Dermis microvascular lymphatic vessel endothelial cell (primary cell): ENCODE data around the gene PNCK. TPM values are rescaled to one million over a fixed set of nuclear protein-coding genes. Genes with fewer than 3 reads are reported as not detected.

Source experiments
- DNase-seq, 2 donors: peaks; one replicate each; pipeline versions ENCODE4 v3.0.0 to v3.0.0-alpha.2; 2010; ENCODE audit warnings: low read depth in 2 of 2
- total RNA-seq: library from RNA; depleted of rRNA; stranded (reverse); fragments of >200 nt; gene quantifications from 2 replicates; pipeline ENCODE4 v1.2.1, GENCODE V29; 2014

PNCK gene
- total RNA-seq, 1 donor from 2014 or later = not detected

DNA sequence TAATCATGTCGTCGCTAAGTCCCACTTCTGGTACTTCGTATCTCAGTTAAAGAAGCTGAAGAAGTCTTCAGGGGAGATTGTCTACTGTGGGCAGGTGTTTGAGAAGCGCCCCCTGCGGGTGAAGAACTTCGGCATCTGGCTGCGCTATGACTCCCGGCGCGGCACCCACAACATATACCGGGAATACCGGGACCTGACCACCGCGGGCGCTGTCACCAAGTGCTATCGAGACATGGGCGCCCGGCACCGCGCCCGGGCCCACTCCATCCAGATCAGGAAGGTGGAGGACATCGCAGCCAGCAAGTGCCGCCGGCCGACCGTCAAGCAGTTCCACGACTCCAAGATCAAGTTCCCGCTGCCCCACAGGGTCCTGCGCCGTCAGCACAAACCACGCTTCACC is 11.3 kb downstream of the PNCK start:
- DNase-seq = peak in 1 of 2 donors; percentile 47

DNA sequence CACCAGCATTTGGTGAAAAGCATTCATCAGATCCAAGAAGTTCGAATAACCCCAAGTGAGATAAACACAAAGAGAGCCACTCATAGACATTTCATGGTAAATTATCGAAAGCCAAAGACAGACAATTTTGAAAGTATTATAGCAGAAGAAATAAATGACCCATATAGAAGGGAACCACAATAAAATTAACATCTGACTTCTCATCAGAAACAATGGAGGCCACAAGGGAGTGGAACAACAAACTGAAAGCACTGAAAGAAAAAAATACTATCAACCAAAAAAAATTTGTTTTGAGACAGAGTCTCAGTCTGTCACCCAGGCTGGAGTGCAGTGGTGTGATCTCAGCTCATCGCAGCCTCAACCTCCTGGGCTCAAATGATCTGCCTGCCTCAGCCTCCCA is 14.3 kb downstream of the PNCK start:
- no peak for DNase-seq

DNA sequence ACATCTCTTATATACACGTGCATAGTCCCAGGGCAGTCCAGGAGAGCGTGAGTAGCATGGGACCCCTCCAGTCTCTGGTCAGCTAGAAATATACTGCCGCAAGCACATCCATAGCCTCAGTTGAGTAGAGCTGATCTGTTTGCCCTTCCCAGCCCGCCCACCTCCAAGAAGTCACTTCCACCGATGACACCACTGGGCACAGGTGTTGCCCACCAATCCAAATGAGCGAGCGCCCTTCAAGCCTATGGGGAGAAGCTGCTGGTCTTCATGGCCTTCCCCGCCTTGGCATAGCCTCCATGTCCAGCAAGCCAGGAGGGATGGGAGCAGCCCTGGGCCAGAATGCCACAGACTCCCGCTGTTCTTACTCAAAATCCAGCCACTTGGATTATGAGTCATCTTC is 16.5 kb downstream of the PNCK start:
- DNase-seq = no peak

DNA sequence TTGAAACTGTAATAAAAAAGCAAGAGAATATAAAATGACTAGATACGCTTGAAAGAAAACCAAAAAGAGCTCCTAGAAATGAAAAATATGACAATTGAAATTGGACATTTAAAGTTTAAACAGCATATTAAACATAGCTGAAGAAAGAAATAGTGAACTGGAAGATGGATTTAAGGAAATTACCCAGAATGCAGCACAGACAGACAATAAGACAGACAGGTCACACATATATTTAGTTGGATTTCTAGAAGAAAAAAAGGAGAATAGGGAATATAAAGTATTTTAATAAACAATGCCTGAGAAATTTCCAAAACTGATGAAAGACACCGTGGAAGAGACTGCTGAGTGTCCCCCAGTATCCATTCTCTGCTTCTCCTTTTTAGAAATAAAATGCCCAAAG is 20.1 kb downstream of the PNCK start:
- no peak for DNase-seq

DNA sequence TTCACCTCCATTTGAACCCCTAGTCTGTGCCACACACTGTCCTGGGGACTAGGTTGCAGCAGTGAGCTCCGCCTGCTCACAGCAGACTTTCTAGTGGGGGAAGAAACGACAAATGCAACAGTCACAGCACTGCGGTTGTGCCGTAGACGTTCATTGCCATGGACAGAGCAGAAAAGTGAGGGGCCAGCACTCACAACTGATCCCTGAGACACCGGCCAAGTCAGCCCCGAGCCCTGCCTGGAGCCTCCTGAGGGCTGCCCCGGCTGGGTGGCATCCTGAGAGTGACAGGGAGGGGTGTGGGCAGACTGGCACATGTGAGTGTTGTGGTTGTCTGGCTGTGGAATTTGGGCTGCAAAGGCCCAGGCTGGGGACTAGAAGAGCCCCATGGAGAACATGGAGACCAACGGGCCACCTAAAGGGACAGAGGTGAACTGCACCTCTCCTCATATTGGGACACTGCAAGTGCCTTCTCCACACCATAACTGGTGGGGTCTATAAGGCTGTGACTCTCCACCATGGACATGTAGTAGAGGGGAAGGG is 22.0 kb downstream of the PNCK start:
- DNase-seq = no peak

DNA sequence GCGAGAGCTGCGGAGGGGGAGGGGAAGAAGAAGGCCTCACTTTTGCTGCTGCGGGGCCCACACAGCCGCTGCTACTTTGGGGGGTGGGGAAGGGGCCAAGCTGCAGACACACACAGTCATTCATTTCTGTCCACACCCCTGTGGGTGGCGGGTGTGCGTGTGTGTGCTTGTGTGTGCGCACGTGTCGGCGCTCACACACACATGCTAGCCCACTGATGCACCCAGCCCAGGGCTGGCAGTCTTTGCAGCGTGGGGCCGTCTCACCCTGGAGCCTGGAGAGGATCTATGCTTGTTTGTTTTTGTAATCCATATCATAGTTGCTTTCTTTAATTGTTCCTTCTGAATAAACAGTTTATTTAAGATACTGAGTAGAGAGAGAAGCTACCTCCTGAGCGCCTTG is 22.7 kb downstream of the PNCK start:
- DNase-seq = no peak

DNA sequence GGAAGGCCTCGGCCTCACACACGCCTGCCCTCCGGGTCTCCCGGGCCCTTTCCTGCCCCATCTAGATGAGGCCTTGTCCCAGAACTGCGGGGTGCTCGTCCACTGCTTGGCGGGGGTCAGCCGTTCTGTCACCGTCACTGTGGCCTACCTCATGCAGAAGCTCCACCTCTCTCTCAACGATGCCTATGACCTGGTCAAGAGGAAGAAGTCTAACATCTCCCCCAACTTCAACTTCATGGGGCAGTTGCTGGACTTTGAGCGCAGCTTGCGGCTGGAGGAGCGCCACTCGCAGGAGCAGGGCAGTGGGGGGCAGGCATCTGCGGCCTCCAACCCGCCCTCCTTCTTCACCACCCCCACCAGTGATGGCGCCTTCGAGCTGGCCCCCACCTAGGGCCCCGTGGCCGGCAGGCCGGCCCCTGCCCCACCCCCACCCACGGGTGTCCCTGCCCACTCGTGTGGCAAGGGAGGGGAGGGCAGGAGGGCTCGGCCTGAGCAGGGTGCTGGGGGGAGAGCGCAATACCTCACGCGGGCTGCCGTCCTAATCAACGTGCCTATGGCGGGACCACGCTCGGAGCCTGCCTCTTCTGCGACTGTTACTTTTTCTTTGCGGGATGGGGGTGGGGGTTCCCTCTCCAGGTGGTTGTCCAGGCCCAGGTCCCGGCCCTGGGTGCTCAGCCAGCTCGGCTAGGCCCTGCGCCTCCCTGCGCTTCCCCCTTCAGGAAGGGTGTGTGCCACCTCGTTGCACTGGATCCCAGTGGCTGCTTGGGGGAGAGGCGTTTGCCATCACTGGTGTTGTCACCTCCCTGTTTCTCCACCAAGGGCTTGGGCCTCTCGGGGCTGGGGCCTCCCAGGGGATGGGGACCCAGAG is 23.5 kb downstream of the PNCK start:
- DNase-seq = no peak

DNA sequence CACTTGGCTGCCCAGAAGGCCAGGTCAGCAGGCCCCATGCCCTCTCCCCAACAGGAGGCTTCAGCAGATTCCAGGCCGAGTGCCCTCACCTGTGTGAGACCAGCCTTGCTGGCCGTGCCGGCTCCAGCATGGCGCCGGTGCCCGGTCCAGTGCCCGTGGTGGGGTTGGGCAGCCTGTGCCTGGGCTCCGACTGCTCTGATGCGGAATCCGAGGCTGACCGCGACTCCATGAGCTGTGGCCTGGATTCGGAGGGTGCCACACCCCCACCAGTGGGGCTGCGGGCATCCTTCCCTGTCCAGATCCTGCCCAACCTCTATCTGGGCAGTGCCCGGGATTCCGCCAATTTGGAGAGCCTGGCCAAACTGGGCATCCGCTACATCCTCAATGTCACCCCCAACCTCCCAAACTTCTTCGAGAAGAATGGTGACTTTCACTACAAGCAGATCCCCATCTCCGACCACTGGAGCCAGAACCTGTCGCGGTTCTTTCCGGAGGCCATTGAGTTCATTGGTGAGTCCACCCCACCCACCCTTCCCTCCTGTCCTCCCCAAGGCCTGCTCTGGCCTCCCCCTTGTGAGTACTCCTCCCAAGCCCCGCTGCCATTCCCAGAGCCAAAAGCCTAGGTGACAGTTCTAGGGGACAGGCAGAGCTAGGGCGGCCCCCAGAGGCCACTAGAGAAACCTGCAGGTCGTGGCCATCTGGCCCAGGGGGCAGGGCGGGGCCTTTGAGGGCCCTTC is 24.3 kb downstream of the PNCK start:
- DNase-seq = peak in 1 of 2 donors; percentile 38

DNA sequence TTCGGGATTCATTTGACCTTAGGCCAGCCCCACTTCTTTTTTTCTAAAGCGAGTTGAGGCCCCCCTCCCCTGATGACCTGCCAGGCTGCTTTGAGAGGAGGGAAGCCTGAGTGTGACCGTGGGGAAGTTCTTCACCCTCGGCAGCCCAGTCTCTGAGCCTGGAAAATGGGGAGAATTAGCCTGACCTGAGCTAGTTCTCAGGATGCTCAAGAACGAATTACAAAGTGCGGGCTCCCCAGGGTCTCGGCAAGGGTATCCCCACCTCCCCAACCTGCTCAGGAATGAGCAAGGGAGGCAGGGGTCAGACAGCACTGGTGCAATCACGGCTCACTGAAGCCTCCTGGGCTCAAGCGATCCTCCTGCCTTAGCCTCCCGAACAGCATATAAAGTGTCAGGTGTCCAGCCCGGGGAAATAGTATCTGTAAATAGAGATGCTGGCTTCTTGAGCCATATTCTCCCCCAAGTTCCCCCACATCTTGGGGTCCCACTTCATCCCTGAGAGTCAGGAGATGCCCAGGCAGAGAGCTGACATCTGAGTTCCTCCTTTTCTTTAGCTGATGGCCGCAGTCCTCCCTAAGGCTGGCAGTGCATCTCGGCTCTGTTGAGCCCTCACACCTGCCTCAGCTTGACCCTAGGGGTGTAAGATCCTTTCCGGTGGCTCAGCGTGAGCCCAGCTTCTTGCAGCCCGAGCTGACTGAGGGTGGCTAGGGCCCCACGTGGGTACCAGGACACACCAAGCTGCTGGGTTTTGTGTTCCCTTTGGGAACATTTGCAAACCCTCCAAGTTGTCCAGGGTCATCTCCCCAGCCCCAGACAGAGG is 25.0 kb downstream of the PNCK start:
- no peak for DNase-seq

DNA sequence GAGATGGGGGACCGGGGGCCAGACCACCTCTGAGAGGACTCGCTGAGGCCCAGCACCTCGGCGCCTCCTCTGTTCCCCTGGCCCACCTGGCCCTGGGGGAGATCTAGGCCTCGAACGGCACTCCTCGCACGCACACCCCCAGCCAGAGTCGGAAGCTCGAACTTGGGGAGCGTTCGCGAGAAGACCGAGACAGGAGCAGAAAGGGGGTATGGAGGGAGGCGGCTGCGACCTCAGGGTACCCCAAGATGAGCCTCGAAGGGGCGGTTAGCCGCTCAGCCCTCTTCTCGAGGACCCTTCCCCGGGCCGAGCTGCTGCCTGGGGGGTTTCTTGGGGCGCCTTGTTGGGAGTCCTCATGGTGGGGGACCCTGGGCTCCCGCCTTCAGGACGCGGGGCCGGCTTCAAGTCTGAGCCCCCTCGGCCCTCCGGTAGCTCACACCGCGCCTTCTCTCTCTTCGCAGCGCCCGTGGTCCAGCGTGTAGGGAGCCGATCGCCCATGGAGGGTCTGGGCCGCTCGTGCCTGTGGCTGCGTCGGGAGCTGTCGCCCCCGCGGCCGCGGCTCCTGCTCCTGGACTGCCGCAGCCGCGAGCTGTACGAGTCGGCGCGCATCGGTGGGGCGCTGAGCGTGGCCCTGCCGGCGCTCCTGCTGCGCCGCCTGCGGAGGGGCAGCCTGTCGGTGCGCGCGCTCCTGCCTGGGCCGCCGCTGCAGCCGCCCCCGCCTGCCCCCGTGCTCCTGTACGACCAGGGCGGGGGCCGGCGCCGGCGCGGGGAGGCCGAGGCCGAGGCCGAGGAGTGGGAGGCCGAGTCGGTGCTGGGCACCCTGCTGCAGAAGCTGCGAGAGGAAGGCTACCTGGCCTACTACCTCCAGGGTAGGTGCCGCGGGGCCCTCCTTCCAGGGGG is 25.9 kb downstream of the PNCK start:
- DNase-seq = no peak

DNA sequence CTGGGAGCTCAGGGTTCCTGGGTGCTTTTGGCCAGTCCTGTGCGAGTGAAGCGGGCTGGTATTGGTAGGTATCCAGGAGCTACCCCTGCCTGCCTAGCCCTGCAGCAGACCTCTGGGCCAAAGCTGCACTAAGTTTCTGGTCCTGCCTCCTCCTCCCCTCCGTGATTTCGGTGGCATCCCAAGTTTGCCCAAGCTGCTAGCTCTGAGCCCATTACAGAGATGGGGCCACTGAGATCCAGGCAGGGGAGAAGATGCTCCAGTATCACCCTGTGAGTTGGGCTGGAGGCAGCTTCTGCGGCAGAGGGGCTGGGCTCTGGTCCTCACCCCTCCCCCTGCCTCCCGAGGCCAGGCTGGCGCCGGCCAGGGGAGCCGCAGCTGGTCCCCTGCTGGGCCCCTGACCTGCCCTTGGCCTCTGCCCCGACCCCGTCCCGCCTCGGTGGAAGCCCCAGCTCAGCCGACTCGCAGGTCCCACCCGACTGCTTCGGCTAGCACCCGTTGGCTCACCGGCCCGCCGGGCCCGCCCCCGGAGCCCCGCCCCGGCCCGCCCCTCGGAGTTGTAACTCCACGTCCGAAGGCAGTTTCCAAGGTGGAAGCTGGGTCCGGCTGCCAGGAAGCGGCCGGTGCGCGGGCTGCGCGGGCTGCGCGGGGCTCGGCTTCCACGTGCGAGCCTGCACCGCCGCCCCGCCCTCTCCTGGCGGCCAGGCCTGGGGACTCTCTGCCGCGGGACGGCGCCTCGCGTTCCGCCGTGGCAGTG is 26.8 kb downstream of the PNCK start, which contains the start of gene DUSP9:
TSS of gene DUSP9 (plus strand) at position 584 of the 754 bp plus-strand sequence. CDS start 751 bp downstream, outside the sequence.
- DNase-seq = peak in 1 of 2 donors; percentile 37

DNA sequence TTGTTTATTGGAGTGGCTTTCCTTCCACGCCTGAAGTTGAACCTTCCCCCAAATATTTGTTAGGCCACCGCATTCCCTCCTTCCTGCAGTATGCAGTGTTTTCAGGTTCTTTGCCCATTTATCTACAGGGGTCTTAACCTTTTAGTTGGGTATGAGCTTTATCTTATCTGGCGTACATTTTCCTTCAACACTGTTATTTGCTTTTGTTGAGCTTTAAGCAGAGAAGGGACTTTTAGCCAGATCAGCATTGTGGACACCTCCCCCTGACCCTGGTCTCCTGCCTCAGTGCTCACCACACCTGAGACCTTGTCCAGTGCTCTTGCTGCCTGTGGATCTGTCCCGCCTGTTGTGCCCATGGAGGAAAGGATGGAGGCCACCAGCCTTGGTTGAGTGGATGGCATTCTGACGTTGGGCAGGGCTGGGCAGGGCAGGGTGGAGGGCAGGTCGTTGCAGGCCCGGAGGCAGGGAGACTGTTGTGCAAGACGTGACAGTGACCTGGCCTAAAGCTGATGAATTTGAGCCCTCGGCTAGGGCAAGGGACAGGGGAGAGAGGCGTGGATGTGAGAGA is 27.6 kb downstream of the PNCK start:
- no peak for DNase-seq

DNA sequence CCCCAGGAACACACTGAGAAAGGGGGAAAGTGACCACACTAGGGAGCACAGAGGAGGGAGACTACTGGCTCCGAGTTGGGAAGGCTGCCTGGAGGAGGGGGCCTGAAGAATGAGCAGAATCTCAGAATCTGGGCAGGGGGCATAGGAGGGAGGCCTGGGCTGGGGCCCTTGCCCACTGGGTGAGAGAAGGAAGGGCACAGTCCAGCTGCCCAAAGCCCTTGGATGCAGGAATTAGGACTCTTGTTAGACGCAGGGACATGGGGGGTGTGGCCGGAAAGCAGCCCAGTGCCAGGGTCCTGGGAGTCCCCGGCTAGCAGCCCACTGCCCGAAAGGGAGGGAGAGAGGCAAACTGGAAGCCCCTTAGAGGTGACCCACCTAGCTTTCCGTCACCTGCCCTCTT is 28.5 kb downstream of the PNCK start:
- no peak for DNase-seq

DNA sequence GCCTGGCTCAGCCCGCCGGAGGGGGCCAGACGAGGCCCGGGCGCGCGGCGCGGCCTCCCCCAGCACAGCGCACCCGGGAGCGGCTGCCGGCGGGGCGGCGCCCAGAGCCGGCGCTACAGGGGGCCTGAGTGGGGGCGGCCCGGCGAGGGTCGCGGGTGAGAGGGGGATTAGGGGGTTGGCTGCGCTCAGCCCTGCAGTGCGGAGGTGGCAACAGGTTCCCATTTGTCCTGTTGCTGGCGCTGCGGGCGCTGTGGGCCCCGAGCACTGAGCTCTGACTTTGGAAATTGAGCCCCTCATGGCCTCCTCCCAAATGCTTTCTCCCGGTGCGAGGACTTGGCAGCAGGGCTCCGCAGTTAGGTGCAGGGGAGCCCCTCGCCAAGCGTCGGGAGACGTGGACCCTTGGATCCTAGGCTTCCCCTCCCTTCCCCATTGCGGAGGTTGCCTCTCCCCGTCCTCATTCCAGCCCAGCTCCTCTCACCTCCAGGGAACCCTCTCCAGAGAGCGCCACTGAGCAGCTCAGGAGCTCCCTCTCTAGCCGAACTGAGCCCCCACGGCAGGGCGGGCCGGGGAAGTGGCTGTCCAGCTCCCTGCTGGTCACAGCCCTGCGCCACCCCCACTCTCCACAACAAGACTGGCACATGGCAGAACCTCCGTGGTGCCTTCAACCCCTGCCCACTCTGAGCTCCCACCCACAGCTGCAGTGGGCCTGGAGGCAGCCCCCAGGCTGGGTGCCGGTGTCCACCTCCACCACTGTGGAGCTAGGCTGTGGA is 29.1 kb downstream of the PNCK start:
- no peak for DNase-seq

DNA sequence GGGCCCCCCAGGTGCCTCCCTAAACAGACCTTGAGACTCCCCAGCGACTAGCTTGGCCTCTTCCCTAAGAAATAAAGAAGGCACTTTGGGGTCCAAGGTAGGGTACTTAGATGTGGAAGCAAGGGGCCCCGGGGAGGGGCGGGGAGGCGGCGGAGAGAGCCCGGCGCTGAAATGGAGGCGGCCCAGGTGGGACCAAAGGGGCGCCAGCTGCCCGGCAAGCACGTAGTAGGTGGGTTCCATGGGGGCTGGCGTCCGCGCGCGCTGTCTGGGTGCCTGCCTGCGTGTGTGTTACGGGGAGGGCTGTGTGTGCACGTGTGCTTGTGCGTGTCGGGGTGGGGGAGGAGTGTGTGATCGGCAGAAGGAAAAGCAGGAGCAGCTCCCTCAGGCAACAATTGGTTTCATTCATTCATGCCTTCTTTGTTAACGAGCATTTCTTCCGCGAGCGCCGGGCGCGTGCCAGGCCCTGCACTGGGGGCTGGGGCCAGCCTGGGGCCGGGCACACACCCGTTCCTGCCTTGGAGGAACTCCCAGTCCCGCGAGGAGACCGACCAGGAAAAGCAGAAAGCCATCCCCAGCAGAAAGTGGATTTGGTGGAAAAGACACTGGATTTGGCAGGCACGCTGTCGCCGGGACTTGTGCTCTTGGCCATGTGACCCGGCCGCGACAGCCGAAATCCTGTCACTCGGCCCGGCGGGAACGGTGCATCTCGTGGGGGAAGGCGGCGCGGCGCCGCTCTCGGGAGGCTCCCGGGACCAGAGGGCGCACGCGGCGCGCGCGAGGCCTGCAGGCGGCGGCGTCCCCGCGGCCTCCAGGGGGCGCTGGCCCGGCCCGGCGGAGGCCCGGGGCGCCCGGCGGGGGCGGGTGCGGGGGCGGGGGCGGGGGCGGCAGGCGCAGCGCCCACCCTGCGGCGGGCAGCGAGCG is 29.9 kb downstream of the PNCK start:
- peak in 1 of 2 donors; percentile 3 for DNase-seq

DNA sequence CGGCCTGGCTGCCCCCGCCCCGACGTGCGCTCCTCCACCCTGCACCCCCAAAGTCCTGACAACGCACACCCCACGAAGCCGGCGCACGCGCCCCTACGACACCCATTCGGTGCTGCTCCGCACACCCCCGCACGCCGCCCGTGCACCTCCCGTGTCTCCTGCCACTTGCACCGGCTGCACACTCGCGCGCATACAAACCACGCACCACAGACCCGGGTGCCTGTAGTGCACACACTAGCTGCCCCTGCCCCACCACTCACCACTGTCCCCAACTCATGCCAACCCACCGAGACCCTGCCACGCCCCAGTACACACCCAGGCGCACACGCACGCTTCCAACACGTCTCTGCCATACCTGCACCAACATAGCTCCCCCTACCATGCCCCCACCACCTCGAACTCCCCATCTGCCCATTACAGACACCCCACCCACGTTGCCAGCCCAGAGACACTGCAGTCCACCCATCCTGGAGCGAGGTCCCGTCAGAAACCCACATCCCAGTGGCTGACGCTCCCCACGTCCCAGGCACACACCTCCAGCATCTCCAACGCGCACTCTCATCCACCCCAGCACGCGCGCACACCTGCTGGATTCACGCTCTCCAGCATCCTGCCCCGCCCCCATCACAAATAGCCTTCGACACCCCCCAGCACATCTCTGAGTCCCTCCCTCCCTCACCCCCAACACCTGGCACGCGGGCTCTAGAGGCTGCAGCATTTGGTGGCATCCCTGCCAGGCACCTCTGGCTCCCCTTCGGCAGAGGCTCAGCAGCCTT is 30.8 kb downstream of the PNCK start:
- DNase-seq = no peak
